ENCODE measurements around the gene UBA7. TPM values are rescaled to one million over a fixed set of nuclear protein-coding genes. Genes with fewer than 3 reads are reported as not detected.
A peak's percentile ranks its signal among the peaks of the same experiment; 100 is the strongest.

Gene UBA7
- polyA plus RNA-seq, 1 of the 3 experiments (the other 2 are of a cell fraction): 22.6 TPM

DNA sequence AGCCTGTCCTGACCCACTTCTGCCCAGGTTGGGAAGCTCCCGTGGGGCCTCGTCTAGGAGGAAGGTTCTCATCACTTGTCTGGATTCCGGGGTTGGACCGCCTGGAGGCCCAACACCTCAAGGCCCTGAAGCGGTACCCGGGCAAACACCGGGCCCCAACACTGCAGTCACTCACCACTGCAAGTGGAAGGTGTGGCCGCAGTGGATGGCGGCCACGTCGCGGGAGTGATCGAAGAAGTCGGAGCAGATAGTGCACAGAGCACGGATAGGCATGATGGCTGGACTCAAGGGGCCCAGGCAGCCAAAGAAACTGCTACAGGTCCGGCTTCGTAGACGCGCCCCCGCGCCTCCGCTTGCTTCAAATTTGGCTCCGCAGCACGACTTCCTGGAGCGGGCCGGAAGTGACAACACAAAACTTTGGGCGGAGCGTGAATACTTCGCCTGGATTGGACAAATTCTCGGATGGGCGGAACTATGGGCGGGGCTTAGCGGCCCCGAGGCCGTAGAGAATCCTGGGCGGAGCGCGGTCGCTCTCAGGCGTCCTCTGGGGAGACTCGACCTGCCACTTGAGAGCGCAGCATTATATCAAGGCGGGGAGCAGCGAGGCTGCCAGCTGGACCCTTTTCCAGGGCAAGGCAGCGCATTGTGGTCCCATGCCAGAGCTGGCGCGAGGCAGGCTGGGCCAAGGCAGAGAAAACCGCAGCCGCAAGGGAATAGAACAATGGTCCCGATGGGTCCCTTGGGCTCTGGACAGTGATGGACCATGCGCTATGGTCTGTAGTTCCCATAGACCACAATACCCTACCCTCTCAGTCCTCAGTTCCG, 42.6 kb upstream of the UBA7 start, which contains the start of gene TRAIP (continued):
- peak; percentile 98 for TF ChIP-seq GABPA (IDR thresholded peaks at IDR 0.05; ENCODE audit: low read depth)
- no peak for TF ChIP-seq FOSL2 (IDR thresholded peaks at IDR 0.05; ENCODE audit: borderline replicate concordance, low read depth)
- TF ChIP-seq EZH2phosphoT487 (IDR thresholded peaks at IDR 0.05; ENCODE audit: borderline replicate concordance, low read depth): no peak
- no peak for TF ChIP-seq CTCF (IDR thresholded peaks at IDR 0.05)
- TF ChIP-seq EP300 (IDR thresholded peaks at IDR 0.05; ENCODE audit: borderline replicate concordance in 1 of 2, low read depth in 1 of 2, low read length in 1 of 2): no peak
- peak; percentile 95 for TF ChIP-seq MXI1 (IDR thresholded peaks at IDR 0.05; ENCODE audit: low read depth, low read length)
- no peak for TF ChIP-seq JUND (IDR thresholded peaks at IDR 0.05)
- no peak for TF ChIP-seq GATA2 (CRISPR knock-in tag; IDR thresholded peaks at IDR 0.05)
- TF ChIP-seq ZBTB33 (IDR thresholded peaks at IDR 0.05; ENCODE audit: borderline replicate concordance, low read depth): no peak
- no peak for TF ChIP-seq RFX5 (IDR thresholded peaks at IDR 0.05; ENCODE audit: low read length)
- peak; percentile 89 for TF ChIP-seq ELF1 (IDR thresholded peaks at IDR 0.05)
- TF ChIP-seq TEAD4 (IDR thresholded peaks at IDR 0.05; ENCODE audit: borderline replicate concordance, insufficient read depth): no peak
- TF ChIP-seq TAF1 (IDR thresholded peaks at IDR 0.05; ENCODE audit: borderline replicate concordance, low read depth, low read length): peak; percentile 63; the same call in 1 of the 2 replicates
- no peak for TF ChIP-seq TCF12 (IDR thresholded peaks at IDR 0.05)

DNA sequence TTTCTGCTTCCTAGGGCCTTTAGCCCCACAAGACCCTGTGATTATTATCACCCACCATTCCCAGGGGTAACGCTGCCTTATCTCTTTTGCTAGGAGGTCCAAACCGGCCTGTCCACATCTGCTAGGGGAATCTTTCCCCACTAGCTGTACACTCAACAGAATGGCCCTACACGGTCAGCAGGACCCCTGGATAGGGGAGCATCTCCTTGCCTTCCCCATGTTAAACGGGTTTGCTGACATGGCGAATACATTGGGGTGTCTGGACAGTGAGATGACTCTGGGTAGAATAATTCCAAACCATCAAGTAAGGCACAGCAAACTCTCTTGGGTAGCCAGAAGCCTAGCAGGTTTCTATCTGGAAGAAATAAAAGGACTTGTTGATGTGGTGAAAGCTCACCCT, 41.9 kb upstream of the UBA7 start:
- Histone ChIP-seq H2AFZ (ENCODE audit: low read depth) (peak overlapping the region; percentile 85; the same call in 1 of the 2 replicates), H3K79me2 (ENCODE audit: insufficient read depth) (peaks cover 39% of the 10 kb centered on the region), H3K4me2 (peak overlapping the region; percentile 99), H4K20me1 (ENCODE audit: insufficient read depth) (no peaks in the 10 kb centered on the region), H3K4me1 (ENCODE audit: control insufficient read depth in 1 of 2, insufficient read depth in 2 of 2, low read depth in 1 of 2, low read length in 1 of 2) (peaks cover 0 to 14% of the 10 kb centered on the region in 2 experiments; a peak in 1 of 4 replicates), H3K9ac (peak overlapping the region; percentile 73), H3K36me3 (replicated peaks in 1 of 2; ENCODE audit: control insufficient read depth in 1 of 2, insufficient read depth in 2 of 2, low read length in 1 of 2) (no peaks in the 10 kb centered on the region), H3K27me3 (ENCODE audit: insufficient read depth) (no peaks in the 10 kb centered on the region), H3K9me2 (no peaks in the 10 kb centered on the region), H3F3A (replicated peaks; ENCODE audit: insufficient read depth) (no peaks in the 10 kb centered on the region), H3K27ac (ENCODE audit: low read depth in 2 of 2, low read length in 1 of 2) (no peak overlapping the region), H3K4me3 (ENCODE audit: low read depth in 2 of 2, low read length in 1 of 2) (peak overlapping the region; percentile 71 to 98), H3K9me3 (no peaks in the 10 kb centered on the region)
- WGBS (ENCODE audit: low lambda C conversion rate): 3% methylated on average over 5 of the region's 5 CpGs
- DNase-seq: no peak
- ChIA-PET CTCF (interaction anchor here (0.6 to 4.0 kb wide), 5 partner anchors 12 to 316 kb away, joined by 3 to 22 read pairs (median 3); no protein-coding TSS in a partner anchor), POLR2A (no interaction called here)
- TF ChIP-seq MAX (IDR thresholded peaks at IDR 0.05; ENCODE audit: low read depth) (no peak), FOSL2 (IDR thresholded peaks at IDR 0.05; ENCODE audit: borderline replicate concordance, low read depth) (no peak), SMC3 (IDR thresholded peaks at IDR 0.05; ENCODE audit: low read depth, low read length) (no peak), FOXJ3 (CRISPR knock-in tag; IDR thresholded peaks at IDR 0.05) (no peak), FOXM1 (IDR thresholded peaks at IDR 0.05; ENCODE audit: low read depth) (no peak), RXRA (IDR thresholded peaks at IDR 0.05; ENCODE audit: borderline replicate concordance, low read depth) (no peak), ELF1 (IDR thresholded peaks at IDR 0.05) (no peak), MEF2A (IDR thresholded peaks at IDR 0.05; ENCODE audit: borderline replicate concordance, low read depth) (no peak), CTCF (IDR thresholded peaks at IDR 0.05) (no peak), RCOR1 (IDR thresholded peaks at IDR 0.05; ENCODE audit: low read length) (no peak), NFIC (IDR thresholded peaks at IDR 0.05; ENCODE audit: borderline replicate concordance) (no peak), TAF1 (IDR thresholded peaks at IDR 0.05; ENCODE audit: borderline replicate concordance, low read depth, low read length) (no peak)
- TF ChIP-seq, protein P1, sequence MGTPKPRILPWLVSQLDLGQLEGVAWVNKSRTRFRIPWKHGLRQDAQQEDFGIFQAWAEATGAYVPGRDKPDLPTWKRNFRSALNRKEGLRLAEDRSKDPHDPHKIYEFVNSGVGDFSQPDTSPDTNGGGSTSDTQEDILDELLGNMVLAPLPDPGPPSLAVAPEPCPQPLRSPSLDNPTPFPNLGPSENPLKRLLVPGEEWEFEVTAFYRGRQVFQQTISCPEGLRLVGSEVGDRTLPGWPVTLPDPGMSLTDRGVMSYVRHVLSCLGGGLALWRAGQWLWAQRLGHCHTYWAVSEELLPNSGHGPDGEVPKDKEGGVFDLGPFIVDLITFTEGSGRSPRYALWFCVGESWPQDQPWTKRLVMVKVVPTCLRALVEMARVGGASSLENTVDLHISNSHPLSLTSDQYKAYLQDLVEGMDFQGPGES (IDR thresholded peaks at IDR 0.05; ENCODE audit: low read depth, low read length): no peak

All from SK-N-SH (cell line).